H1 (cell line): ENCODE measurements around the gene CCDC157. TPM values are rescaled to one million over a fixed set of nuclear protein-coding genes. Genes with fewer than 3 reads are reported as not detected.
"Not testable (repeated sequence)": the region's sequence is repeated elsewhere in the genome, so short reads cannot be mapped to it uniquely, and the experiment has no call there.

Experiments used
- CTCF ChIA-PET: fragments of 300-600 bp; sonication (Branson Sonifier 250); formaldehyde crosslinking; loops from one replicate; lab custom pipeline; 2021; ENCODE audit not compliant: partially characterized antibody; lab: Charles Lee
- POLR2A ChIA-PET: fragments of 300-600 bp; sonication (Branson Sonifier 250); formaldehyde crosslinking; loops from one replicate; lab custom pipeline; 2021; ENCODE audit warnings: inconsistent platforms; ENCODE audit not compliant: partially characterized antibody; lab: Charles Lee
- DNase-seq, 2 experiments: peaks; one replicate each; pipeline versions ENCODE4 v3.0.0 to v3.0.0-alpha.2; 2010 to 2022; ENCODE audit warnings: low spot score in 2 of 2, low read depth in 1 of 2, mixed read lengths in 1 of 2
- FAIRE-seq: peaks from 2 replicates; lab custom pipeline; 2011; peaks lifted over from hg19 to GRCh38; lab: Jason Lieb, UNC
- H2AFZ ChIP-seq: 2 replicates; pipeline ENCODE4 v1.8.1; 2012; ENCODE audit warnings: low read length, inconsistent platforms
- H2AK5ac ChIP-seq: 2 replicates; pipeline ENCODE4 v1.6.1; 2013; ENCODE audit warnings: low read depth, low read length
- H2BK120ac ChIP-seq: replicated peaks from 2 replicates; pipeline ENCODE3; 2013; ENCODE audit warnings: low read depth, low read length, inconsistent platforms
- H2BK12ac ChIP-seq: 2 replicates; pipeline ENCODE4 v1.6.1; 2013; ENCODE audit warnings: low read depth, low read length
- H2BK15ac ChIP-seq: 2 replicates; pipeline ENCODE4 v1.6.1; 2013; ENCODE audit warnings: low read length
- H2BK20ac ChIP-seq: 2 replicates; pipeline ENCODE4 v1.6.1; 2013; ENCODE audit warnings: low read length
- H2BK5ac ChIP-seq: 2 replicates; pipeline ENCODE4 v1.6.1; 2013; ENCODE audit warnings: low read depth, low read length
- H3K14ac ChIP-seq: 2 replicates; pipeline ENCODE4 v1.6.1; 2013; ENCODE audit warnings: inconsistent platforms; ENCODE audit not compliant: insufficient read length
- H3K18ac ChIP-seq: 2 replicates; pipeline ENCODE4 v1.6.1; 2013; ENCODE audit warnings: low read length; ENCODE audit errors: extremely low read depth
- H3K23ac ChIP-seq: 2 replicates; pipeline ENCODE4 v1.6.1; 2013; ENCODE audit warnings: inconsistent platforms; ENCODE audit not compliant: insufficient read length
- H3K23me2 ChIP-seq: 2 replicates; pipeline ENCODE4 v1.6.1; 2013; ENCODE audit warnings: low read depth, low read length
- H3K27ac ChIP-seq: 2 replicates; pipeline ENCODE4 v1.6.1; 2011; ENCODE audit warnings: low read depth, low read length, inconsistent platforms
- H3K27me3 ChIP-seq, 4 experiments: replicated peaks in 1 of 4; 1 replicate in 1 of 4; 2 replicates in 3 of 4; pipeline versions ENCODE4 v1.6.1 to v1.8.1; 2011 to 2013; ENCODE audit warnings: low read length in 3 of 4, mild to moderate bottlenecking in 3 of 4, inconsistent platforms in 2 of 4, mixed read lengths in 2 of 4, moderate library complexity in 1 of 4; ENCODE audit not compliant: control insufficient read depth in 3 of 4, insufficient read depth in 3 of 4; ENCODE audit errors: extremely low read depth in 1 of 4
- H3K36me3 ChIP-seq, 4 experiments: 2 replicates each; pipeline versions ENCODE4 v1.6.1 to v1.8.1; 2011 to 2013; ENCODE audit warnings: mild to moderate bottlenecking in 4 of 4, low read length in 3 of 4, moderate library complexity in 2 of 4, control low read depth in 1 of 4, inconsistent platforms in 1 of 4; ENCODE audit not compliant: insufficient read depth in 4 of 4, control insufficient read depth in 2 of 4
- H3K4ac ChIP-seq: replicated peaks from 2 replicates; pipeline ENCODE3; 2013; ENCODE audit warnings: low read length, low read depth, mixed read lengths, inconsistent platforms; ENCODE audit not compliant: insufficient read length
- H3K4me1 ChIP-seq, 4 experiments: replicated peaks in 1 of 4; 1 replicate in 1 of 4; 2 replicates in 3 of 4; pipeline versions ENCODE4 v1.6.1 to v1.8.1; 2011 to 2013; ENCODE audit warnings: low read length in 3 of 4, inconsistent platforms in 2 of 4, mixed read lengths in 1 of 4; ENCODE audit not compliant: insufficient read depth in 4 of 4, control insufficient read depth in 3 of 4
- H3K4me2 ChIP-seq, 2 experiments: 2 replicates each; pipeline versions ENCODE4 v1.6.1 to v1.8.1; 2011 to 2013; ENCODE audit warnings: low read depth in 2 of 2, low read length in 2 of 2, control low read depth in 1 of 2, inconsistent platforms in 1 of 2, mild to moderate bottlenecking in 1 of 2; ENCODE audit not compliant: insufficient read depth in 1 of 2
- H3K4me3 ChIP-seq, 4 experiments: fragments of 200-600, 300-600 bp in 1 of 4; sonication (generic), shearing (Covaris generic), sonication (Bioruptor Twin) in 1 of 4; 2 replicates each; pipeline versions ENCODE4 v1.5.1 to v1.8.1; 2011 to 2016; ENCODE audit warnings: low read length in 4 of 4, low read depth in 3 of 4, control low read depth in 2 of 4, inconsistent platforms in 2 of 4, mild to moderate bottlenecking in 2 of 4, mixed read lengths in 1 of 4, moderate library complexity in 1 of 4; ENCODE audit not compliant: insufficient read depth in 2 of 4; ENCODE audit errors: extremely low read depth in 1 of 4
- H3K56ac ChIP-seq: replicated peaks from 2 replicates; pipeline ENCODE3; 2013; ENCODE audit warnings: low read depth, mild to moderate bottlenecking, mixed read lengths, low read length, inconsistent platforms; ENCODE audit not compliant: insufficient read length
- H3K79me1 ChIP-seq: 2 replicates; pipeline ENCODE4 v1.6.1; 2013; ENCODE audit warnings: low read depth, low read length, control low read depth
- H3K79me2 ChIP-seq, 2 experiments: 2 replicates each; pipeline versions ENCODE4 v1.6.1 to v1.8.1; 2012 to 2013; ENCODE audit warnings: low read length in 2 of 2, mild to moderate bottlenecking in 2 of 2, inconsistent platforms in 1 of 2; ENCODE audit not compliant: insufficient read depth in 2 of 2, control insufficient read depth in 1 of 2
- H3K9ac ChIP-seq, 4 experiments: replicated peaks in 1 of 4; 1 replicate in 1 of 4; 2 replicates in 3 of 4; pipeline versions ENCODE4 v1.6.1 to v1.8.1; 2011 to 2013; ENCODE audit warnings: low read depth in 3 of 4, low read length in 3 of 4, control low read depth in 2 of 4, mild to moderate bottlenecking in 2 of 4, moderate library complexity in 2 of 4, inconsistent platforms in 1 of 4; ENCODE audit errors: extremely low read depth in 1 of 4
- H3K9me3 ChIP-seq, 2 experiments: 2 replicates each; pipeline versions ENCODE4 v1.6.1 to v1.8.1; 2012 to 2013; ENCODE audit warnings: mild to moderate bottlenecking in 2 of 2, moderate library complexity in 2 of 2, control low read depth in 1 of 2, inconsistent platforms in 1 of 2, low read depth in 1 of 2, low read length in 1 of 2, mixed read lengths in 1 of 2; ENCODE audit not compliant: insufficient read depth in 2 of 2
- H4K20me1 ChIP-seq, 2 experiments: replicated peaks in 1 of 2; 2 replicates each; pipeline versions ENCODE3 to v1.8.1; 2011 to 2013; ENCODE audit warnings: inconsistent platforms in 2 of 2, low read length in 2 of 2, mild to moderate bottlenecking in 1 of 2; ENCODE audit not compliant: insufficient read depth in 2 of 2, control insufficient read depth in 1 of 2
- H4K5ac ChIP-seq: 2 replicates; pipeline ENCODE4 v1.6.1; 2013; ENCODE audit warnings: low read length, low read depth, mixed read lengths, inconsistent platforms; ENCODE audit not compliant: insufficient read length
- H4K8ac ChIP-seq: 2 replicates; pipeline ENCODE4 v1.8.0; 2013; ENCODE audit warnings: mild to moderate bottlenecking, moderate library complexity, low read length, inconsistent platforms; ENCODE audit not compliant: insufficient read depth; ENCODE audit errors: extremely low read depth
- H4K91ac ChIP-seq: replicated peaks from 2 replicates; pipeline ENCODE3; 2013; ENCODE audit warnings: low read length, mixed read lengths, inconsistent platforms; ENCODE audit not compliant: insufficient read length
- WGBS, 2 experiments: shearing (Covaris generic) in 1 of 2; methylation state at CpG; one replicate each; pipeline versions ENCODE4 v1.1.6 to v1.1.7; 2013 to 2015; ENCODE audit warnings: low lambda C conversion rate in 2 of 2, mixed read lengths in 2 of 2, inconsistent platforms in 1 of 2, low coverage in 1 of 2, missing lambda C conversion rate in 1 of 2; ENCODE audit not compliant: insufficient replicate concordance in 2 of 2, insufficient coverage in 1 of 2, insufficient read length in 1 of 2; ENCODE audit errors: extremely low coverage in 1 of 2, missing lambda C conversion rate in 1 of 2; 5-methylcytosine and 5-hydroxymethylcytosine counted together
- polyA plus RNA-seq, 7 experiments: library from polyadenylated mRNA; depleted of rRNA in 3 of 7; stranded (reverse) in 5 of 7; unstranded in 2 of 7; fragments of >200 nt in 5 of 7; fragments of 200-250 nt in 2 of 7; gene quantifications; 1 replicate in 5 of 7; 2 replicates in 1 of 7; 4 replicates in 1 of 7; pipeline versions ENCODE4 v1.2.1 to v1.2.3, GENCODE V29; 2011 to 2013; ENCODE audit warnings: missing spikeins in 2 of 7, mixed read lengths in 2 of 7
- total RNA-seq: library from RNA; stranded (reverse); fragmentation: NEBNext Ultra II Directional; extraction: Animal tissue kit (Norgen Biotek cat#: 25700); gene quantifications from 2 replicates; pipeline ENCODE4 v1.2.1, GENCODE V29; 2021

CCDC157 gene
- total and polyA plus RNA-seq, 2 of the 8 experiments (the other 6 are each of a cell fraction or from before 2014, with no cell fraction given): 4.1 to 8.4 TPM

- not testable (repeated sequence) for H3K79me1 ChIP-seq, H2BK20ac ChIP-seq, DNase-seq, H4K91ac ChIP-seq, H3K9ac ChIP-seq, H2BK5ac ChIP-seq, H3K4me1 ChIP-seq, H3K4me3 ChIP-seq, H3K23ac ChIP-seq, H2BK120ac ChIP-seq, H2BK12ac ChIP-seq, H3K79me2 ChIP-seq, H3K14ac ChIP-seq, H3K27ac ChIP-seq, H3K56ac ChIP-seq, H2AK5ac ChIP-seq, H3K4ac ChIP-seq, H3K23me2 ChIP-seq, H3K4me2 ChIP-seq, H2AFZ ChIP-seq, H3K18ac ChIP-seq, H4K8ac ChIP-seq, FAIRE-seq, H3K27me3 ChIP-seq, H4K5ac ChIP-seq, H2BK15ac ChIP-seq, H3K9me3 ChIP-seq
- peaks cover 0 to 15% of the 10 kb centered on the region in 2 experiments for H4K20me1 ChIP-seq
- POLR2A ChIA-PET: interaction anchor here (0.8 to 2.1 kb wide), 4 partner anchors 9 to 35 kb away, joined by 3 to 6 read pairs (median 4); partner anchors contain the start of gene SF3A1
- peaks cover 55 to 98% (median 95%) of the 10 kb centered on the region in 4 experiments for H3K36me3 ChIP-seq
- 94% methylated on average over 6 of the region's 9 CpGs; no CpG with 5 or more reads in 1 of the 2 experiments for WGBS, 2 experiments
- CTCF ChIA-PET: interaction anchor here (1.0 to 5.4 kb wide), 4 partner anchors 11 to 75 kb away, joined by 3 to 27 read pairs (median 8); partner anchors contain the start of genes CASTOR1 and TBC1D10A
Measured at GRCh38 chr22:30338341-30338740, 18.5 kb upstream of the CCDC157 start.
